GM21786 (cell line): ENCODE data around the gene FGFRL1.
"Not testable (repeated sequence)": the region's sequence is repeated elsewhere in the genome, so short reads cannot be mapped to it uniquely, and the experiment has no call there.

ENCODE experiments used
- ATAC-seq: cut with Tn5 transposase; IDR thresholded peaks from one replicate; pipeline ENCODE4 v1.9.1; 2021; ENCODE audit not compliant: unreplicated experiment

The FGFRL1 gene

DNA sequence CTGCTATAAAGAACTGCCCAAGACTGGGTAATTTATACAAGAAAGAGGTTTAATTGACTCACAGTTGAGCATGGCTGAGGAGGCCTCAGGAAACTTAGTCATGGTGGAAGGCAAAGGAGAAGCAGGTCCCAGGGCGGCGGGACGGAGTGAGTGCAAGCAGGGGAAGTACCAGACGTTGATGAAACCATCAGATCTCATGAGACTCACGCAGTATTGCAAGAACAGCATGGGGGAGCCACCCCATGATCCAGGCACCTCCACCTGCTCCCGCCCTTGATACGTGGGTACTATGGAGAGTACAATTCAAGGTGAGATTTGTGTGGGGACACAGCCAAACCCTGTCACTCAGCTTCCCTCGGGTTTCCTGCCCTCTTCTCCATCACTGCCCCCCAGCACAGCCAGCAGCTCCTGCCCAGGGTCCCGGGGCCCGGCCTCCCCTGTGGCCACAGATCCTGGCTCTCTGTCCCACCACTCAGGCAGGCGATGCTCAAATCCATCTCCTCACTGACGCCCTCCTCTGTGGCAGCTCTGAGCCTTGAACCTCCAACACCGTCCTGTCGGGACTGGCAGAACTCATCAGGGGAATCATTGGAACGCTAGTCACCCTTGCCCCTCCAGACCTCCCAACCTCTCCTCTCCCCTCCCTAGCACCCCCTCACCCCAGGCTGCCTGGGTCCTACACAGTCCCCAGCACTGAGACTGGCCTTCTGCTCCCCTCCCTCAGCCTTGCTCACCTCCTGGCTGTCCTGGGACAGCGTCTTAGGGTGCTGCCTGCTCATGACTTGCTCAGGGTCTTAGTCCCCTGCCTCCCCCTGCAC, 37.6 kb downstream of the FGFRL1 start:
- no peak for ATAC-seq

DNA sequence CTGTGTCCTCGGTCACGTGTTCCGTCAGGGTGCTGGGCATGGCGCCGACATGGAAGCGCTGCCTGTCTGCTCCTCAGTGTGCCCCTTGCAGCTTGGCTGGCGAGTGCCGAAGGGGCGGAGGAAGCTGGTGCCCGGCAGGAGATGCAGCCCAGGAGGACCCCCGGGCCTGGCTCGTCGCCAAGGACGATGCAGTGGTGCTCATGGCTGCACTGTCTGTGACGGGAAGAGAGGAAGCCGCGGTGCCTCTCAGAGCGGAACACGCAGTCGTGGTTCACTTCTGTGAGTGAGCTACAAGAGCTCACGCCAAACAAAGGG, 38.1 kb downstream of the FGFRL1 start:
- no peak for ATAC-seq

DNA sequence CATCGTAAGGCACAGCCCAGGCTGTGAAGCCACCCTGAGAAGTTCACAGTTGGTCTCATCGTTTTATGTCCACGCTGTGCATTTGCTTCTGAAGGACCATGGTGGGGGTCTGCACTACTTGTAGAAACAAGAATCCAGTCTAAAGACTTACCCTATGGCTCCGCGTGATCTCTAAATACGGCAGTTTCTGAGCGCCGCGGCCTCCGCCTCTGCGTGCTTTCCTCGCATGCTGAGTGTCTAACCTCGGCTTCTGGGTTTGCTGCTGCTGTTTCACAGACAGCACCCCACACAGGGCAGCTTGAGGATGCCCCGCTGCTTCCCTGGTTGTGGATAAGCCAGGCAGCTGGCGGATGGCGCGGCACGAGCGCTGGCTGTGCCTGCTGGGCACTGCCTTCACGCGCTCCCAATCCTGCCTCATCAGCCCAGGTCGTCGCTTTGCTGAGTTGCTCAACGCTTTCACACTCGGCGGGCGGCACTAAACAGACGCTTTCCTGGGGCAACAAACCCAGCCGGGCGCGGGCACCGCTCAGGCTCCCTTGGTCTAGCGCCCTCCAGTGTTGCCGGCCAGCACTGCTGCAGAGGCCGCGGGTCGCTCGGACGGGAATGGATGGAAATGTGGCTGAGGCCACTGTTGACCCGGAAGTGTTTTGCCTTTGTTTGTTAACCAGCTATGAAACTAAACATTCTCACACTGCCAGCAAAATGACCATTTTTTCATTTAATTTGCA, 39.2 kb downstream of the FGFRL1 start:
- no peak for ATAC-seq

DNA sequence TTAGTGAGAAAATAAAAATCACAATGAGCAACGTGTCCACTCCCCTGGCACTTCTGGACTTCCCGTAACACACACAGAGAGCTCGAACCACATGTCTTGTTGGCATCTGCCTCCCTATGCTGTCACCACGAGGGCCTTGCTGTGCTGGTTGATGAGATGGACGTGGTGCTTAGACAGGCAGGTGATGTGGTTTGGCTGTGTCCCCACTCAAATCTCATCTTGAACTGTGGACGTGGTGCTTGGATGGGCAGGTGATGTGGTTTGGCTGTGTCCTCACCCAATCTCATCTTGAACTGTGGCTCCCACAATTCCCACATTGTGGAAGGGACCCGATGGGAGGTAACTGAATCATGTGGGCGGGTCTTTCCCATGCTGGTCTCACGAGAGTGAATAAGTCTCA, 40.0 kb downstream of the FGFRL1 start:
- no peak for ATAC-seq

DNA sequence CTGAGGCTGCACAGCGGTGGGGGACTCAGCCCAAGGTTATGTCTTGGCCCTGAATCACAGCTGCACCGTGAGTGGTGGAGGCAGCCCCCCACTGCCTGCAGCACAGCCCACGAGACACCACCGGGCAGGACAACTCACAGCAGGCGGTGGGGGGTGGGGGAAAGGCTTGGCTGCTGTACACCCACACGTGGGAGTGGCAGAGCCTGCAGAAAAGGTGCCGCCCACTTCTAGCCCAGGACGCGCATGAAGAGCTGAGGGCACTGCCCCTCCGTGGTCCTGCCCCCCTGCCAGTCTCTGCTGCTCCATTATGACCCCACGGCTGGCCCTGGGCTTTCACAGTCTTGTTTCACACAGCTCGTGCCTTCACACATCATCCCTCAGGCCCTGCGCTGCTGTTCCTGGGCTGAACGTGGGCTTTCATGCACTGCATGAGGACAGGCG, 40.8 kb downstream of the FGFRL1 start:
- no peak for ATAC-seq

DNA sequence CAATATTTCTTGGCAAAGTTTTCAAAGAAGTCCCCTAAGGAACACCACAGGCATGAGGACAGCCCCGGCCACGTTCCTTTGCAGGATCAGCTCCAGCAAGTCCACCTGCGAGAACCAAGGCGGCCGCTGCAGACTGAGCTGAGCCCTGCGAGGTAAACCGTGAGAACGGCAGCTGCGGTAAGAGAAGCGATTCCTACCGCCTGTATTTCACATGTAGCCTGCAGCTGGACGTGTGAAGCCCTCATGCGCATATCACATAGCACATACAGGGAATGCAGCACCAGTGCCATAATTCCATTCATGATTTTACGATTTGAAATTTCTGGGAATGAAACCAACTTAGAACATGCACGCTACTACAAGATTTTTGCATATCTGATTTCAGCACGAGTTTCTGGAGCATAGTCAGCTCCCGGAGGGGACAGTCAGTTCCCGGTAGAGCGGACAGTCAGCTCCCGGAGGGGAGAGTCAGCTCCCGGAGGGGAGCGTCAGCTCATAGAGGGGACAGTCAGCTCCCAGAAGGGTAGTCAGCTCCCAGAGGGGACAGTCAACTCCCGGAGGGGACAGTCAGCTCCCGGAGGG, 41.7 kb downstream of the FGFRL1 start:
- no peak for ATAC-seq

DNA sequence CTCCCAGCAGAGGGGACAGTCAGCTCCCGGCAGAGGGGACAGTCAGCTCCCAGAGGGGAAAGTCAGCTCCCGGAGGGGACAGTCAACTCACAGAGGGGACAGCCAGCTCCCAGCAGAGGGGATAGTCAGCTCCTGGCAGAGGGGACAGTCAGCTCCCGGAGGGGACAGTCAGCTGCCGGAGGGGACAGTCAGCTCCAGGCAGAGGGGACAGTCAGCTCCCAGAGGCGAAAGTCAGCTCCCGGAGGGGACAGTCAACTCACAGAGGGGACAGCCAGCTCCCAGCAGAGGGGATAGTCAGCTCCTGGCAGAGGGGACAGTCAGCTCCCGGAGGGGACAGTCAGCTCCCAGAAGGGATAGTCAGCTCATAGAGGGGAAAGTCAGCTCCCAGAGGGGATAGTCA, 42.5 kb downstream of the FGFRL1 start:
- not testable (repeated sequence) for ATAC-seq

DNA sequence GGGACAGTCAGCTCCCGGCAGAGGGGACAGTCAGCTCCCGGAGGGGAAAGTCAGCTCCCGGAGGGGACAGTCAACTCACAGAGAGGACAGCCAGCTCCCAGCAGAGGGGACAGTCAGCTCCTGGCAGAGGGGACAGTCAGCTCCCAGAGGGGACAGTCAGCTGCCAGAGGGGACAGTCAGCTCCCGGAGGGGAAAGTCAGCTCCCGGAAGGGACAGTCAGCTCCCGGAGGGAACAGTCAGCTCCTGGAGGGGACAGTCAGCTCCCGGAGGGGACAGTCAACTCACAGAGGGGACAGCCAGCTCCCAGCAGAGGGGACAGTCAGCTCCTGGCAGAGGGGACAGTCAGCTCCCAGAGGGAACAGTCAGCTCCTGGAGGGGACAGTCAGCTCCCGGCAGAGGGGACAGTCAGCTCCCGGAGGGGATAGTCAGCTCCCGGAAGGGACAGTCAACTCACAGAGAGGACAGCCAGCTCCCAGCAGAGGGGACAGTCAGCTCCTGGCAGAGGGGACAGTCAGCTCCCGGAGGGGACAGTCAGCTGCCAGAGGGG, 43.3 kb downstream of the FGFRL1 start:
- not testable (repeated sequence) for ATAC-seq

DNA sequence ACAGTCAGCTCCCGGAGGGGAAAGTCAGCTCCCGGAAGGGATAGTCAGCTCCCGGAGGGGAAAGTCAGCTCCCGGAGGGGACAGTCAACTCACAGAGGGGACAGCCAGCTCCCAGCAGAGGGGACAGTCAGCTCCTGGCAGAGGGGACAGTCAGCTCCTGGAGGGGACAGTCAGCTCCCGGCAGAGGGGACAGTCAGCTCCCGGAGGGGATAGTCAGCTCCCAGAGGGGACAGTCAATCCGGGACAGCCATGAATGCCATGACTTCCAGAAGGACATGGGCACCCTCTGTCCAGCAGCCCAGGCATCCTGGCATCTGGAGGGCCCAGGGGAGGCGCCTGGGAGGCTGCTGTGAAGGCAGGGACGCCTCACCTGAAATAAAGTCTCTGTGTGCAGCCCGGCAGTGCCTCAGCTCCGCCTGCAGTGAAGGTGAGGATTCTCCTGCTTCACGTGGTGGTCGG, 43.8 kb downstream of the FGFRL1 start:
- not testable (repeated sequence) for ATAC-seq

DNA sequence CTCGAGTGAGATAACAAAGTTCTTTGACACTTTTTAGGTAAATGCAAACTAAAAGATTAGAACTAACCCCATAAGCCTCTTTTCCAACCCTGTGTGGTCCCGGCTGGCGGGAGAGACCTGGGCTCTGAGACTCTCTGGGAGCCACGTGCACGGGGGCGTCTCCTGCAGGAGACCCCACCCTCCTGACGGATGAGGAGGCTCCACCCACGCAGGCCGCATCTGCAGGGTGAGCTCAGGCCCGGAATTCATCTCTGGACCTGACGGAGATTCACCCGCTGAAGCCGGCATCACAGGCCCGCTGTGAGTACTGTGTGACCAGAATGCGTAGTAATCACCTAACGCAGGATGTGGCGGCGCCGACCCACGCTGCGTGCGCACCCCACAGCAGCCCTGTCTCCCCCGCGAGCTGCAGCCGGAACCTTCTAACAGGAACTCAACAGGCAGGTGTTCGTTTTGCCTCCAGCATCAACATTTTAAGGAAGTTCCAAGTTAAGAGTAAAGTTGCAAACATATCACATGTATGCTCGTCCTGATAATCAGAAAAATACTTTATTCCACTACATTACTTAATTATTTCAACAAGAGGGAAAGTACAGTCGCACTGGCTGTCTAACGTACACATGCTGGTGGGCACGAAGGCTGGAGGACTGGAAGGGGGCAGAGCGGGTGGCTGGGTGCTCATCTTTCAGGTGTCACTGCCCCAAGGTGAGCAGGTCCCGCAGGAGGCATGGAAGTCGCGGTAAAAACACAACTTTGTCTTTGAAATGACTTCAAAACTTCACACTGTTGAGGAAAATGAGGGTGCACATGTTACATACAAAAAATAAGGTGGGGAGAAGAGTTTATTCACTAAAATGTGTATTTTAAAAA, 44.5 kb downstream of the FGFRL1 start:
- ATAC-seq: no peak

DNA sequence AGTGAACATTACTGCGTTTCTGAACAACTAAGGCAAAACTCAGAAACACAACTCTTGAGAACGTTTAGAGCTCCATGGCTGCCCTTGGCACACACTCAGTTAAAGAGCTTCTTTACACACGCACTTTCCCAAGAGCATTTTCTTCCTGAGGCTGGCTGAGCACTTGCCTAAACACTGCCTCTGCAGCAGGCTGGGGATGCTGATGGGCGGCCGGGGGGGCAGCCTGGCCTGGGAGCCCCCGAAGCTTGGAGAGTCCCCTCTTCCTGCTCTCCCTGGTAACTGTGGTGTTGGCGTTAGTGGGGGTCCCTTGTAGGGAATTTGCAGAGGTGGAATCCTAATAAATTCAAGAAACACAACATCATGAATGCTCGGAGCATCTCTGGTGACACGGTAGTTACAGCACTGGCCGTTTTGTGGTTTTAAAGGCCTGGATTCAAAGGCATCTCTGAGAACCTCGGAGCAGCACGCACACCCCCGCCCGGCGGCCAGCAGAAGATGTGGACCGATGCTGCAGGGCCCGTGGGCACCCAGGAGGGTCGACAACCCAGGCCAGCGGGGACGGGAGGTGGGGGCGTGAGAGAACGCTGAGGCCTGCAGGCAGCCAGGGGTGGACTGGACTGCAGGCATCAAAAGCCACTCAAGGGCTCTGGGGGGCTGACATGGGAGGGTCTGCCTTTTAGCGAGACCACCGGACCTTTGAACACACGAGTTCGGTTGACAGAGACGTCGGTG, 45.4 kb downstream of the FGFRL1 start:
- ATAC-seq: no peak

DNA sequence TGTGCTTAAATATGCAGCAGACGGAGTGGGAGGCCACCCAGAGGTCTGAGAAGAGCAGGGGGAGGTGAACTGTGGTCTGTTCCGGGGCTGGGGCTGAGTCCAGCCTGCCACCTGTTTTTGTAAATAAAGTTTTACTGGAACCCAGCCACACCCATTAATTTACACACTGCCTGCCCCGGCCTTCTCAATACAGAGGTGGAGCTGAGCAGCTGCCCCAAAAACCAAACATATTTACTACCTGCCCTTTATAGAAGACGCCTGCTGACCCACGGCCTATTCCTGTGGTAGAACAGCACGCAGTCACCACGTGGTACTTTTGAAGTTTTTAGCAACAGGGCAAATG, 45.9 kb downstream of the FGFRL1 start:
- ATAC-seq: no peak

DNA sequence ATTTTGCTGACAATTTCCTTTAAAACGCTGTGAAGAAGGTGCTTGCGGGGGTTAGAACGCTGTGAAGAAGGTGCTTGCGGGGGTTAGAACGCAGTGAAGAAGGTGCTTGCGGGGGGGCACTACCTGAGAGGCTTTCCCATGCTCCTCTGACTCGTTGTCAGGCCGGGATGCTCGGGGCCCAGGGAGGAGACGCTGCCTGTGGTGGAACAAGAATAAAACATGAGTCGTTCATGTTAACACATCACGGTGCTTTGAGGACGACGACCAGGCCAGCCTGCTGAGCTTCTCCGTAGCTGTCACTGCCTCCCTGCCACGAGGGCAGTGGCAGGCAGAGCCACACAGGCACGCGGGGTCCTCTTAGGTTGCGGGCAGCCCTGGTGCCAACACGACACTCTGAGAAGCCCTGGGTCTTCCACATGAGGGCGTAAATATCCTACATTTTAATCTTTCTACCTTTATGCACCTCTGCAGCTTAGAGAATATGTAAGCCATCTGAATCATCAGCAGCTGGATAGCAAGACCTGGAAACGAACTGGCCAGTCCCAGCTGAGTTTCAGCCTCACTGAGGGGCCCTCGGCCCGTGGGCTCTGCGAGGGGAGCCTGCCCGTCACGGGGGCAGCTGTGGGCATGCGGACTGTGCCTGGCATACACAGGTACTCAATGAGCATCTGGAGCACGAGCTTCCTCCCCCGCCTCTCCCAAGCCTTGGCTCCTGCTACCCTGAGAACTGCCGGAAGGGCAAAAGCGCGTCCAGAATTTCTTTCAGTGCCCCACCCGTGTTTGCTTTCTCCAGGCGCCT, 47.0 kb downstream of the FGFRL1 start:
- ATAC-seq: no peak

DNA sequence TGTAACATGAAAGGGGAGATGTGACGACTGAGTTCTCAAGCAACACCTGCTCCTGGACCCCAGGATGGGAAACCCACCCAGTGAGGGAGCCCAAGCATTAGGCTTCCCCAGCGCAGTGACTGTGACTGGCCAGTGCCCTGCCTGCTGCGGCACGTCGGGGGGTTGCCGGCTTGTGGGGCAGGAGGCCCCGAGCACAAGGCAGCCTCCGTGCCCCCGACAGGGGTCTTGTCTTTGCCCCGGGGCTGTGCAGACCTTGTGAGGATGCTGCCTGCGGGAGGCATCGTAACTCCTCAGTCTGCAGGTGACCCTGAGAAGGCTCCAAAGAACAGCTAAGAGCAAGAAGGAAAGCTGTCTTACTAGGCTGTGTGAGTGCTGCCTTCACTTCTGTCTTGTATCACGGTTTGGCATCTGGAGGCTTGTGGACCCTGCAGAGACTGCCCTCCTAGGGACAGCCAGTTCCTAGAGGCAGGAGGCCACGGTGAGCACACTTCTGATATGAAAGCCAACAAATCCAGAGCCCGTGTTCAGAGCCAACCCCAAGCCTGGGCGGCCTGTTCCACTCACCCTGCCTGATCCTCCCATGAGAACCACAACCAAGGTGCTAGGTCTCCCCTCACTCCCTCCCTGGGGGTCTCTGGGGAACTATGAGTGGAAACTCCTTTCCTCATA, 47.7 kb downstream of the FGFRL1 start:
- ATAC-seq: no peak

DNA sequence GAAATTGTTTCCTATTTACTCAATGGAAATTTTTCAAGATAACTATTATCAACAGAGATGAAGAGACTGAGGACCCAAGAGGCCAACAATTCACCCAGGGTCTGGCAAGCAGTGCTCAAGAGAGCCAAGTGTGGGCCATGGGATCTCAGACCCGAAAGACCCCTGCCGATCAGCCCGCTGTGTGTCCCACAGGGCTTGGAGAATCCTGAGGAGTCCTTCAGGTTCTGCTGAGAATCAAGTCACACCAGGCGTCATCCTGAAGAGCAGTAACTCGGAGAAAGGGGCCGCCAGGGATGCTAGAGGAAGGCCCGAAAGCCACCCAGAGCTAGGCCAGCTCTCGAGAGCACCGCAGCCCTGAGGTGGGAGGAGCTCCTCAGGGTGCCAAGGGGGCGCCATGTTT, 48.7 kb downstream of the FGFRL1 start:
- ATAC-seq: no peak

DNA sequence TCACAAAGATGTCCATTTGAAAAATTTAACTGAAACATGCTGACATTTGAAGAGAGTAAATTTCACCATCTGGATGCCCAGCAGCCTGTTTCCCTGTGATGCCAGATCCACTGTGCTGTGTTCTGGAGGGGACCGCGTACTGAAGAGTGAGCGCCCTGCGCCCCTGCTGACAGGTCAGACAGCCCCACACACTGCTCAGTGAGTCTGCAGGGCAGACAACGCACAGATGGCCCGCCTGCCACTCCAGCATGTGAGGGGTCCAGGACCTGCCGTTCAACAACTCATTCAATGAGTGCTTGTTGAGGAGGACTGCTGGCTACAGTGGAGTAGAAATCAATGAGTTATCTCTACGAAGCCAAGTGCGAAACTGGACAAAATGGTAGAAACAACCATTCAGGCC, 49.2 kb downstream of the FGFRL1 start:
- no peak for ATAC-seq

DNA sequence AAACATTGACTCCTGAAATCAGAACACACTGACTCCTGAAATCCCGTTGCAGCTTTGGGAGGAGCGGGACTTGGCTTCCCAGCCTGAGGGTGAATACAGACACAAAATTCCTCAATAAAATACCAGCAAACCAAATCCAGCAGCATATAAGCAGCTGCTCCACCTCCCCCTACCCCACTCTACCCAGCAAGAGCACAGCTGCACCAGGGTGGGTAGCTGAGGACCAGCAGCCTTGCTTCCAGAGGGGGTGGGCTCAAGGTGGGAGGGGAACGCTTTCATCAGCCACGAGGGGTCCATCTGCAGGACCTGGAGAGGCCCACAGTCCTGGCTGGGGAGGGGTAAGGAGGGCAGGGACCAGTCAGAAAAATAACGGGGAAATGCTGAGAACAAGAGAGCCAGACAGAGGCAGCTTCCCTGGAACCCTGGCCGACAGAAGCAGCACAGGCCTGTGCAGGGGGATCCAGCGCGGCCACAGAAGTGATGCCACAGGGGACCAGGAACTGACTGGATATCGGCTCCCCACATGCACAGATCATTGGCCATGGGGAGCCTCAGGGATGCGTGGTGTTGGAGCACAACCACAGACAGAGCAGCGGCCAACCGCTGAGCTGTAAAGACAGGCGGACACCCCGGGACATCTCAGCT, 49.8 kb downstream of the FGFRL1 start:
- ATAC-seq: no peak

DNA sequence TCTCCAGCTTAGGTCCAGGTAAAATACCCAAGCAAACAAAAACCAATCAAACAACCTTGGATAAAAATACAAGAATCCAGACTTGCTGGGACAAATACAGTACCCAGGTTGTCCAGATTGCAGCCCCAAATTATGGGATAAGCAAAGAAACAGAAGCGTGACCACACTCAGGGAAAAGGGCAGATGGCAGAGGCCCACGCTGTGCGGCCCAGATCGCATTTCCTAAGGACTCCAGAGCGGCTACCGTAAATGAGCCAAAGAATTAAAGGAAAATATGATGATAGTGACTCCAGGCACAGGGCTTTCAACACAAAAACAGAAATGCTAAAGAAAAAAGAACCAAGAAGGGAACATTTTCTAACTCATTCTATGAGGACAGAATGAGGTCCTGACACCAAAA, 50.3 kb downstream of the FGFRL1 start:
- no peak for ATAC-seq
